C4-2B (cell line): ENCODE measurements around the gene COQ8A.

ENCODE experiments used
- ZFX ChIP-seq: fragments of 450-650 bp; IDR thresholded peaks from 2 replicates; pipeline ENCODE4 v1.6.1; 2017
- TF ChIP-seq, protein P1 (sequence below): fragments of 450-650 bp; conservative IDR thresholded peaks from 2 replicates; pipeline ENCODE4 v1.5.1; 2017; ENCODE audit warnings: mild to moderate bottlenecking

DNA sequence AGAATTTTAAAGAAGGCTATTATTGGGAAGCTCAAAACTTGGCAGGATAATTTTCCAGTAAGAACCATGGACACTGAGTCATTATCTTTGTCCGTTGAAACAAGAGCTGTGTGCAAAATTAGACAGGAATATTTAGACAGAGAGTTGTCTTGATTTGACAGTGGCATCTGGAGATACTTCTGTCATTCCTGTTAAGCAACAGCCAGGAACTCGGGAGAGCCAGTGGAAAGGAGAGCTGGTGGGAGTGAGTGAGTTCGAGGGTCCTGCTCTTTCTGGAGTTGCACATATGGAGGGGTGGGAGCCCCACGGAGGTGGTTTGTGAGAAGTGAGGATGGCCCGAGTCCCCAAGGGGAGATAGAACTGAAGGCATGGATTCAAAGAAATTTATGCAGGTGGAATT, 3.1 kb downstream of the COQ8A start:
- TF ChIP-seq, protein P1, sequence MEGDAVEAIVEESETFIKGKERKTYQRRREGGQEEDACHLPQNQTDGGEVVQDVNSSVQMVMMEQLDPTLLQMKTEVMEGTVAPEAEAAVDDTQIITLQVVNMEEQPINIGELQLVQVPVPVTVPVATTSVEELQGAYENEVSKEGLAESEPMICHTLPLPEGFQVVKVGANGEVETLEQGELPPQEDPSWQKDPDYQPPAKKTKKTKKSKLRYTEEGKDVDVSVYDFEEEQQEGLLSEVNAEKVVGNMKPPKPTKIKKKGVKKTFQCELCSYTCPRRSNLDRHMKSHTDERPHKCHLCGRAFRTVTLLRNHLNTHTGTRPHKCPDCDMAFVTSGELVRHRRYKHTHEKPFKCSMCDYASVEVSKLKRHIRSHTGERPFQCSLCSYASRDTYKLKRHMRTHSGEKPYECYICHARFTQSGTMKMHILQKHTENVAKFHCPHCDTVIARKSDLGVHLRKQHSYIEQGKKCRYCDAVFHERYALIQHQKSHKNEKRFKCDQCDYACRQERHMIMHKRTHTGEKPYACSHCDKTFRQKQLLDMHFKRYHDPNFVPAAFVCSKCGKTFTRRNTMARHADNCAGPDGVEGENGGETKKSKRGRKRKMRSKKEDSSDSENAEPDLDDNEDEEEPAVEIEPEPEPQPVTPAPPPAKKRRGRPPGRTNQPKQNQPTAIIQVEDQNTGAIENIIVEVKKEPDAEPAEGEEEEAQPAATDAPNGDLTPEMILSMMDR, result no peak
- no peak for TF ChIP-seq ZFX
